Activated CD4-positive, alpha-beta T cell treated with anti-CD3 and anti-CD28 coated beads, Interleukin-2, amount 50 U/mL, for 16 hours (primary cell): ENCODE data around the gene CDR2L.

Source experiments
- DNase-seq: peaks from one replicate; pipeline ENCODE4 v3.0.0-alpha.2; 2020

CDR2L gene

DNA sequence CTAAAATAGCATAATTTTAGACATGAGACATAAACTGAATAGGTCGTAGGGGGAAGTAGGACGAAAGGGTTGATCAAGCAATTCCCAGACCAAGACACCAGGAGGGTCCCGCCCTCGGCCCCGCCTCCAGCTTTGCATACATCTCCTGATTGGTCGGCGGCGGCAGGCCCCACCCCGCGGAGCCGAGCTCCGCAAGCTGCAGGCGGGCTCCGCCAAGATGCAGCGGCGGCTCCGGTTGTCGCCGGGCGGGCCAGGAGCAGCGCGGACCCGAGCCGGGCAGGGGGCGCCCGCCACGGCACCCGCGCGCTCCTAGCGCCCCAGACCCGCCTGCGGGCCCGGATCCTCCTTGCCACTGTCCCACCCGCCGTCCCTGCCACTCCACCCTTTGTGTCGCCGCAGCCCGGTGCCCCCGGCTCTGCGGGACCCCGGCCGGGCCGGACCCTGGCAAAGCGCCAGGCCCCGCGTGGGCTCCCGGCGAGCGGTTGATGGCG lies at the start of gene CDR2L:
CDR2L (plus strand) TSS at position 215 of the 491 bp plus-strand sequence. CDS start 412 bp downstream, outside the sequence.
- DNase-seq = peak; percentile 89

DNA sequence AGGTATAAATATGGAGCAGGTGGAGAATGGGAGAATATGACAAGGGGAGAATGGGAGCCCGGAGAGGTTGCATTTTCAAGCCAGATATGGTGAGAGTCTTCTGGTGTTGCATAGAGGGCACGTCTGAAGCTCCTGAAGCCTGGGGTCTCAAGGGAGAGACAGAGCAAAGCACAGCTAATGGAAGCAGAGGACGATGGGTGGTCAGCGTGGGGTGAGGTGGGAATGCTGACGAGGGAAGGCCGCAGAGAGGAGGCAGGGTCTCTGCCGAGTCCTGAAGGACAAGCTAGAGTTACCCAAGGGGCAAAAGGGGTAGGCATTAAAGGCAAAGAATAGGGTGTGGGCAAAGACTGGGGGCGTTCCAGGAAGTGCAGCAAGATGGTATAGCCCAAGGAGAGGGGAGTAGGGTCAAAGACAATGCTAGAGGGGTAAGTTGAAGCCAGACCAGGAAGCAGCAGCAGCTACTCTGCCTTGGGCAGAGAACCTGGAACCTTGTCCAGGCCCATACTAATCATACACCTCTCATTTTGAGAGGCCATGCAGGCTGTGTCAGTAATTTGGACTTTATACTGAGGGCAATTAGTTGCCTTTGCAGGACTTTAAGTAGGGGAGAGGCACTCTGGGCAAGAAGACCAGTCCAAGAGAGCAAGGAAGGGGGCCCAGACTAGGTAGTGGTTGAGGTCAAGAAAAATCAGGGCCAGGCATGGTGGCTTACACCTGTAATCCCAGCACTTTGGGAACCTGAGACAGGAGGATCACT lies 49.1 kb upstream of the CDR2L start:
- no peak for DNase-seq

DNA sequence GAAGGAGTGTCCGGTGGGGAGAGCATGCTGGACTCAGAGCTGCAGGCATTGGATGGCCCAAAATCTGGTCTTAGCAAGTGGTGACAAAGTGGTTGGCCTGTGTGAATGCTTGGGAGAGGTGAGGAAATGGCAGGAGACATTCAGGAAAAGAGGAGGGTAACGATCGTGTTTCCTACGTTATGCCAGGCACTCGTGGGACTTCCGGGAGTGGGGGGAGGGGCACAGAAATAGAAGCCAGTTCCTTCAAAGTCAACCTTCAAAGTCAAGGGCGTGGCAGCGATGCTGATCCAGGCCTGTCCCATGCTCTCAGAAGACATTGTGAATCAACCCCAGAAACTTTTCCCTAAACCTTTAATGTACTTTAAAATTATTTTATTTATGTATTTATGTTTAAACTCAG lies 47.9 kb upstream of the CDR2L start:
- no peak for DNase-seq

DNA sequence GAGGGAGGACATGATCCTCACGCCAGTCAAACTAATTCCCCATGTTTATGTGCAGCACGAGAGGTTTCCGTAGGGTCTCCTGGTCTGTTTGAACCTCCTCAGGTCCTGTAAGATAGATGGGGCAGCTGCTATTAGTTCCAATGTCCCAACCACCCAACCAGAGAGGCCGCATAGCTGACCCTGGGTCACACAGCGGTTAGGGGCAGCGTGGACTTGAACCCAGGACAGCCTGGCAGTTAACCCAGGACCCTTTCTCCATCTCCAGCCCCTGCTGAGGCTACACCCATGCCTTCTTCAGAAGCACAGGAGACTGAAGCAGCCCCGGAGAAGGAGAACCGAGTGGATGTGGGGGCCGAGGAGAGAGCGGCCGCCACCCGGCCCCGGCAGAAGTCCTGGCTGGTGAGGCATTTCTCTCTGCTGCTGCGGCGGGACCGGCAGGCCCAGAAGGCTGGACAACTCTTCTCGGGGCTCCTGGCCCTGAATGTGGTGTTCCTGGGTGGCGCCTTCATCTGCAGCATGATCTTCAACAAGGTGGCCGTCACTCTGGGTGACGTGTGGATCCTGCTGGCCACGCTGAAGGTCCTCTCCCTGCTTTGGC lies 46.2 kb upstream of the CDR2L start:
- DNase-seq = no peak

DNA sequence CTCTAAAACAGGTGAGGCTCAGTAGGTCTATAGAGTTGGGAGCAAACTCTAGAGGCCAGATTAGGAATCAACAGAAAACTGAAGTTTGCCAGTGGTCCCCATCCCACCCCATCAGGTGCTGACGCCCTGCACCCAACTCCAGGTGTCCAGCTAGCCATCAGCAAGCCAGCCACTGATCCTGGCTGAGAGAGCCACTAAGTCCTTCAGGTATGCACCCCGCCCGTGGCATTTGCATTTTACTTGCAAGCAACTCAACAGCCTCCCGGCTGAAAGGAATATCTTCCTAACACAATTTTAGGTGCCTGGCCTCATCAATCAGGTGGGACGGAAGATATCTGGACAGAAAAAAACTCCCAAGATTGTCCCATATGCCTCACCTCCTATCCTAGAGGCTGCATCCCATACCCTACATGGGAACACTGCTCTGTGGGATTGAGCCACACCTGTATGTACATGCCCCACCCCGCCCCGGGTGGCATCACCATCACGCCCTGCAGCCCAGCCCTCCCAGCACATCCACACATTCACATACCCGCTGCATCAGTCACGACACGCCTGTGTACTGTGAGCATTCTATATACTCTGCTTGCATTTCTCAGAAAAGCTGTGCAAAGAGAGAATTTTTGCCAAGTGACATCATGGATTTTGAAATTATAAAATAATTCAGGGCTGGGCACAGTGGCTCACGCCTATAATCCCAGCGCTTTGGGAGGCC lies 43.5 kb upstream of the CDR2L start:
- no peak for DNase-seq

DNA sequence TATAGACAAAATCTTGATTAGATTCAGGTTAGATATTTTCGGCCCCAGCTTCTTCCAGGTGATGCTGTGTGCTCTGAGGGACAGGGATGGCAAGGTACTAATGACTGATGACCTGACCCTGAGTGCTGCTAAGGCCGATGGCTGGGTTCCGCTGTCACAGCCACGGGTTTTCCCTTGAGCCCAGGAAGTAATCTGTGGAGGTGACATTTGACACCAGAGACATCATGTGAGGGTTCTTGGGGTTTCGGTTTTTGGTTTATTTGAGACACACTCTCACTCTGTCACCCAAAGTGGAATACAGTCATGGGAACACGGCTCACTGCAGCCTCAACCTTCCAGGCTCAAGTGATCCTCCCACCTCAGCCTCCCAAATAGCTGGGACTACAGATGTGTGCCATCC lies 41.9 kb upstream of the CDR2L start:
- no peak for DNase-seq

DNA sequence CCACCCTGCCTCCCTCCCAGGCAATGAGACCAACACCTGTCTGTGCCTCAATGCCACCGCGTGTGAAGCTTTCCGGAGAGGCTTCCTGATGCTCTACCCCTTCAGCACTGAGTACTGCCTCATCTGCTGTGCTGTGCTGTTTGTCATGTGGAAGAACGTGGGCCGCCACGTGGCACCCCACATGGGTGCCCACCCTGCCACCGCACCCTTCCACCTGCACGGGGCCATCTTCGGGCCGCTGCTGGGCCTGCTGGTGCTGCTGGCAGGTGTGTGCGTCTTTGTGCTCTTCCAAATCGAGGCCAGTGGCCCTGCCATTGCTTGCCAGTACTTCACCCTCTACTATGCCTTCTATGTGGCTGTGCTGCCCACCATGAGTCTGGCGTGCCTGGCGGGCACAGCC lies 40.8 kb upstream of the CDR2L start:
- no peak for DNase-seq

DNA sequence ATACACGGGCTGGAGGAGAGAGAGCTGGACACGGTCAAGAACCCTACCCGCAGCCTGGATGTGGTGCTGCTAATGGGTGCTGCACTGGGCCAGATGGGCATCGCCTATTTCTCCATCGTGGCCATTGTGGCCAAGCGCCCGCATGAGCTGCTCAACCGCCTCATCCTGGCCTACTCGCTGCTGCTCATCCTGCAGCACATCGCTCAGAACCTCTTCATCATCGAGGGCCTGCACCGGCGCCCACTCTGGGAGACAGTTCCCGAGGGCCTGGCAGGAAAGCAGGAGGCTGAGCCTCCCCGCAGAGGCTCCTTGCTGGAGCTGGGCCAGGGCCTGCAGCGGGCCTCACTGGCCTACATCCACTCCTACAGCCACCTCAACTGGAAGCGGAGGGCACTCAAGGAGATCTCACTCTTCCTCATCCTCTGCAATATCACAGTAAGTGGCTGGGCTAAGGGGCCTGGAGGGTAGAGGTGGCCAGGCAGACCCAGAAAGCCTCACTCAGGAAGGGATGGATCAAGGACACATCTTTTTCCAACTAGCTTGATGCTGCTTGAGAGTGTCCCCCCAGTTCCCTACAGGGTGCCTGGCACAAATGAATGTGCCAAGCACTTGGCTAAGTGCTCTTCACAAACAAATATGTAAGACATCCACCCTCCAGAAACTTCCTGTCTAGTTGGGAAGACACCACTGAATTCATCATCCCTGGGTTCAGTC lies 40.2 kb upstream of the CDR2L start:
- no peak for DNase-seq

DNA sequence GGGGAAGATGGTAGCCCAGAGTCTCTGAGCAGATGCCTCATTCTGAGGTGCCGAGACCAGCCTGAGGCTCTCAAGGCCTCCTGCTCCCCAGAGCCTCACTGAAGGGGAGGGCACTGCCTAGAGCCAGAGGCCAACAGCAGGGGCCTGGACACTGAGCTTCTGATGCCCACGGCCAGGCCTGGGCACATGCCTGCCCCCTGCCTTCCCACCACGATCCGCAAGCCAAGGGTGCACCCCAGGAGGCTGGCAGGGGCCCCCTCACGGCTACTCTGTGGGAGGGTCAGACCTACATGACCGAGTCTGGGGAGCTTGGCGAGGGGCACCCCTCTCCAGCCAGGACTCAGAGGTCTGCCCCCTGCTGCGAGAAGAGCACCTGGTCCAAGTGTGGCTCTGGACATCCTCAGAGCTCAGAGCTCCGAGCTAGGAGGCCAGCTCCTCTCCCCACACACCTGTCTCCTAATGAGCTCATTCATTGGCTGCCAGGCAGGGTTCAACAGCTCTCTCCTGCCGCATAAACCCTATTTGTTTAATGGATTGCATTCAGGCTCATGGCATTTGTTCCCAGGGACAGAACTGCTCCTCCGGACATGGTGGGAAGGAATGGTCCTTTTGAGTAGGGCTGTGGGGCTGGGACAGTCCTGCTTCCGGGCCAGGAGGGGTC lies 37.8 kb upstream of the CDR2L start:
- DNase-seq = no peak

DNA sequence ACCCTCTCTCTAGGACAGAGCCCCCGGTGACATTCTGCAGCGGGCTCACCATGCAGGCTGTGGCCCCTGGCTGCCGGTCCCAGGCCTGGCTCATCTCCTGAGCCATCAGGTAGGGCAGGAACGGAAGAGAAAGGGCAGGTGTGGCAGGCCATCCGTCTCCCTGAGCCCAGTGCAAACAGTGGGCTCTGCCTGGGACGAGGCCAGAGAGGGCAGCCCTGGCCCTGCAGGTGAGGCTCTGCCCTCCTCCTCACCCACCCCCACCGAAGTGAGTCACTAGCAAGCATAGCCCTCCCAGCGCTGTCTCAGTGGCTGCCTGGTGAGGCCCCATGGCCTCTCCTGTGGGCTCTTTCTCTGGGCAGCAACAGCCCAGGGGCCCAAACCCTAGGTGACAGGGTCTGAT lies 37.2 kb upstream of the CDR2L start:
- no peak for DNase-seq

DNA sequence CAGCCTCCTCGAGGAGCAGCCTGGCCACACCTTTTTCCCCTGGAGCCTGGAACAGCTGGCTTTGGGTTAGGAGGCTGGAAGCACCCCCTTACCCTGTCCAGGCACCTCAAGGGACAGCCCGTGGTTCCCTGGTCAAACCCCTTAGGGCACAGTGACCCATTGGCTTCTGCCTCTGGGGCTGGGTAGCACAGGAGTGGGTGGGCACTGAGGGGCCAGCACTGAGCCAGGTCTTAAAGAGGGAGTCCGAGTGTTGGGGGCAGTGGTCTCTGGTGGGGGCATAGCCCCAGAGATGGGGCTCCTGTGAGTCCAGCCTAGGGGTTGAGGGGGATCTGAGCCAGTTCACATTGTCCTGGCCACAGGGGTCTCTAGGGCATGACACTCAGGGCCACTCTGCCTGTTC lies 36.4 kb upstream of the CDR2L start:
- no peak for DNase-seq

DNA sequence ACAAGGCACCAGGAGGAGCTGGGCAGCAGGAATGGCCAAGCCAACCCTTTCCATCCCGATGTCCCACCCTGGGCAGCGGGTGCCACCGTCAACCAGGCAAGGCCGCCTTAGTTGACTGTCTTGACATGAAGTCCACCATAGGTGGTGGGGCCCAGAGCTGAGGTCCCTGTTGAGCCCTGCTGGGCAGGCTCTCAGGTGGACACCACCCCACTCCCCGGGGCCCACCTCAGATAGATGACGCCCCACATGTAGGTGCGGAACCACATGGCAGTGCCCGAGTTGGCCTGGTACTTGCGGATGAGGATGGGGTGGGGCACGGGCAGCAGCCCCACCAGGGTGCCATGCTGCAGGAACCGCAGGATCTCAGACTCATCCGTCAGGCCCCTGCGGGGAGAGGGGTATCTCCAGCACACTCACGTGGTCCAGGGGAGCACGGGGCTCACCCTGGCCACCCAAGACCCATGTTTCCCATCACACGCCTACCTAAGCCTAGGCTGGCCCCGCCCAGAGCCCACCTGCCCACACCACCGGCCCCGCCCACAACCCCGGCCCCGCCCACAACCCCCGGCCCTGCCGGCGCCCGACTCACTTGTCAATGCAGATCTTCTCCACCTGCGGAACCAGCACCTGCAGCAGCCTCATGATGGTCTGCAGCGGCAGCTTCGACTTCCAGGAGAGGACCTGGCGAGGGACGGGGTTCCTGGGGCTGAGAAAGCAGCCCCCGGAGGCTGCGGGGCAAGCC lies 35.6 kb upstream of the CDR2L start:
- no peak for DNase-seq

DNA sequence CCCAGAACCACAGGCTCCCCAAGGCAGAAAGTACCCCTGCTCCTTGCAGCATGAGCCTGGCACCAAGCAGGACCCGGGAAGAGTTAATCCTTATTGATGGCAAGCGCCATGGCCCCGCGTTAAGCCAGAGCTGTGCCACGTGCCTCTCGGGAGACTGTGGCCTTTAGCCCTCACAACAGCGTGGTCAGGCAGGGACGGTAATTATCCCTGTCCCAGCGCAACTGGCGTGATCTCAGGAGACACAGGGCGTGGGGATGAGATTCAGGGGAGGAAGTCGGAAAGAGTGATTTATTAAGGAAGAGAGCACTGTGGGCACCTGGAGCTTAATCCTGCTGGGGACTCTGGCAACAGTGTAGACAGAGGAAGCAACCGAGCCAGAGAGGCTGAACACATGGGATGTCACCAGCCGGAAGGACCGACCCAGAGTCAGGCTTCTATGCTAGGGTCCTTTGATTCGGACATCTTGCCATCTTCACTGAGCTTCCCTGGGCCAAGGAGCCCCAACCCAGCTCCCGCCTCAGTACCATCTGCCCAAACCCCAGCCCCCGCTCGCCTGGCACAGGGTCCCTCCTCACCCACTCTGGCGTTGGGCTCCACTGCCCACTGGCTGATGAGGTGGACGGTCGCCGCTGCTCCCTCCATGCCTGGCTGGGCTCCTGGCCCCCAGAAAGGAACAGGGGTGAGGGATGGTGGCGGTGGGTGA lies 34.9 kb upstream of the CDR2L start:
- DNase-seq = no peak

DNA sequence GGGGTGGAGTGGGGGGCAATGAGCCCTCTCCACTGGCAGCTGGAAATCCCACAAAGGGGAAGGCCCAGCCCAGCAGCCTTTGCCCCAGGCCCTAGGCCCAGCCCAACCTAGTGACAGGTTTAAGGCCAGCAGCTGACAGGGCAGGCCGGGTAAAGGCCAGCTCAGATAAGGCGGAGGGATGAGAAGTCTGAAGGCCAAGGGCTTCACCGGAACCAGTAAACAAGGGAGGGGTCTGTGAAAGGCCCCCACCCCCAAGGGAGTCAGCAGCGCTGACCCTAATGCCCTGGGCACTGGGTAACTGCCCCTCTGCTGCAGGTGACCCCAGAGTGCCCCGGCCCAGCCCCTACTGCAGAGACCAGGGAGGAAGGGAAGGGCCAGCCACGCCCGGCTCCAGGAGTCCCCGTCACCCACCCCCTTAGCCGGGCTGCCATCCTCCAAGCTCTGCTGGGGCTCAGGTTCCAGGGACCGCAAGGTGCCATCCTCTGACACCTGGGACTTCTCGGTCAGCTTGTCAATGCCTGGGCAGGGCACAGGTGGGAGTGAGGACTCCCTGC lies 34.2 kb upstream of the CDR2L start:
- no peak for DNase-seq

DNA sequence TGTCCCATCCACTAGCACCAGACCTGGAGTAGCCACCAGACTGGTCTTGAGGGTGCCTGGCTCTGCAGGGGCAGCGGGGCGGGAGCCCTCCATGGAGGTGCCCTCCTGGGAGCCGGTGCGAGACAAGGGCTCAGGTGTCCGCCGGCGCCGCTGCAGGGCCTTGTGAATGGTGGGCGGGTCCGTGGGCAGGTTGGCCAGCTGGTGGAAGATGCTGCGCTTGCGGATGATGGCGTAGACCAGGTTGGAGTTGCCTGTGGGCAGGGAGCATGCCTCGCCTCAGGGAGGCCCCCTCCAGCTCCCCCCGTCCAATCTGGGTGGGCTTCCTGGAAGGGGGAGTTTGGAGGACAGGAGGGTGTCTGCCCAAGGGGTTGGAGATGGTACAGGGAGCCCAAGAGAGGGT lies 33.3 kb upstream of the CDR2L start:
- no peak for DNase-seq

DNA sequence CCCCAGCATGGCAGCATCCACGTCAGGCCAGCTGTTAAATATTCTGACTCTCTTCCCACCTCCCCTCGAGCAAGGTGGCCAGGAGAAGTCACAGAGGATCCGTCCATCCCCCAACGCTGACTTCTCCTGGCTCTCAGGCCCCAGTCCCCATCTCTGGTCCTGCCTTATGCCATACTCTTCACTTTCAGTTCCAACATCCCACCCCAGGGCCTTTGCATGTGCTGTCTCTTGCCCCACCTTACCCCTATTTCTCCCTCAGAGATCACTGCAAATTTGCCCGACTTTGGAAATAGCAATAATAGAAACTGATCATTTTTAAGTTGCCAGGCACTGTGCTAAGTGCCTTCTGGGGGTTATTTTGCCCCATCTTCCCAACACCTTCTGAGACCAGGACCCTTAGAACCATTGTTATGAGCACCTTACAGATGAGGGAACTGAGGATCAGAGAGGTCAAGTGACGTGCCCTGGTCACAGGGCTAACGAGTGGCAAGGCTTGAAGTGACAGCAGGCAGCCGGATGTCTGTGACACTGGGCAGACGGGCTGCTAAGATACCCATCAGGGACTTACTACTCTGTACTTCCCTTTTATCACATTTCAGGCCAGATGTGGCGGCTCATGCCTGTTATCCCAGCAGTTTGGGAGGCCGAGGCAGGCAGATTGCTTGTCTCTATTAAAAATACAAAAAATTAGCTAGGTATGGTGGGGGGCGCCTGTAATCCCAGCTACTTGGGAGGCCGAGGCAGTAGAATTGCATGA lies 32.6 kb upstream of the CDR2L start:
- DNase-seq = no peak

DNA sequence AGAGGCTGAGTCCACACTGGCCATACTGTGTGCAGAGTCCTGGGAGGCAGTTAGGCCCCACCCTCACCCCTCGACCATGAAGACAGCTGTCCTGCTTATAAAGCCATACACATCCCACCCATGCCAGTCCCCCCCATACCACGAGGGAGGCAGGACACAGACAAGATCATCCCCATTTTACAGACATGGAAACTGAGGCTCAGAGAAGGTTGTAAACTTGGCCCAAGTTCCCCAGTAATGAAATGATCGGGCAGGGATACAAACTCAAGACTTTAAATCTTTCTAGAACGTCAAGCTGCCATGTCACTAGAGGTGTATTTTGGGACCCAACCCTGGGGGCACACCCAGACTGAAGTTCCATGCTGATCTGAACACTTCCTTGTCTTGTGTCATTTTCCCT lies 31.3 kb upstream of the CDR2L start:
- no peak for DNase-seq

DNA sequence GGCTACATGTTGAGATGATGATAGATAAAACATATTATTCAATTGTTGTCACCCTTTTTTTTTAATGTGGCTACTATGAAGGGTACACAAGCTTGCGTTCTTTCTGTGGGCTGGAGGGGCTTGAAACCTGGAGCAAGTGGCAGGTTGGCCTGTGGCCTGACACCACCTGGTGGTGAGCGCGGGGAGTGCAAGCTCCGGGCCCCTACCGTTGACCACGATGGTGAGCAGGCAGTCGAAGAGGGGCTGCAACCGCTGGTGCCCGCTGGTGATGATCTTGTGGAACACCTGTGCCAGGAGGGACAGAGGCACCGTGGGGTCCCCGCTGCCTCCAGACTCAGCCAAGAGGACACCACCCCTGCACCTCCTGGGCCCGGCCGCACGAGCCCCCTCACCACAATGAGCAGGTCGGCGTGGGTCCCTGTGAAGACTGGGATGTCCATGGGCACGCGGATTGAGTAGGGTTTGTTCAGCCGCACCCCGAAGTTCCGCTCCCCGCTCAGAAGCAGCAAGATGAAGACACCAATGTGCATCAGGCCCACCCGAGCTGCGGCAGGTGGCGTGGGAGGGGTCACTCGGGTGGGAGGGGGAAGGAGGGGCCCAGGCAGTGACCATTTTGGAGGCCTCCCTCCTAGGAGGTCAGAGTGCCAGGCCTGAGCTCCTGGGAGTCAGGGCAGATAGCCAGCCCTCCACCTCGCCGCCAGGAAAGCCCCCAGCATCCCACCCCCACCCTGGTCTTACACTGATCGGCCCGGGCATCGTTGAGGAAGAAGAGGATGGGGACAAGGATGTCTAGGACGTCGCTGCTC lies 29.3 kb upstream of the CDR2L start:
- peak; percentile 78 for DNase-seq

DNA sequence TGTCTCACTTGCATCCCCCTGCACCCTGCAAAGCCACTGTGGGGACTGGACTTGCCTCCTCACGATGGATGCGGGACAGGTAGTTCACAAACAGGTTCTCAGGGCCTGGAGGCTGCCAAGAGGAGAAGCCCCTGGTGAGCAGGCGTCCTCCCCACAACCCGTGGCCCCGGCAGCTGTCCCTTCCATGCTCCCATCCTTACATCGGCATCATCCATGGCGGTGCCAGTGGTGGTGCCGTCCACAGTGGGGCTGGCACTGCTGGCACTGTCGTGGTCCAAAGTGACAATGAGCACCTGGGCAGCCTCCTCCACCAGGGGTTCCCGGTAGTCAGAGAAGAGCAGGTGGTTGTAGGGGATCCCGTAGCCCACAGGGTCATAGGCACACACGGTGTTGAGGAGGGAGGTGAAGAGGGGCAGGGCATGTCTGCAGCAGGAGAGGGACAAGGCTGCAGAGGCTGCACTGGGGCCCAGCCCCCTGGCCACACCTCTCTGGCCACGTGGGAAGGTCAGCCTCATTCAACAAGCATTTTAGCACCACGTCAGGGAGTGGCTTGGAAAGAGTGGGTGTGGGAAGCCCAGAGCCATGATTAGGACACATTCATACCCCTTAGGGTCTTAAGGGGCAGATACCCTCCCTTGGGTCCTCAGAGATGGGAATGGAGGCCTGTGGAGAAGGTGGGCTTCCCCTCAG lies 27.5 kb upstream of the CDR2L start:
- DNase-seq = no peak
